ENCODE data around the gene IFT81. TPM values are rescaled to one million over a fixed set of nuclear protein-coding genes. Genes with fewer than 3 reads are reported as not detected.

IFT81 gene
- total and polyA plus RNA-seq, 2 donors (not counting 1 experiment from before 2014, with no cell fraction given), result 0.43 to 6.8 TPM

GRCh38 chr12:110114528-110114937 lies 9.6 kb upstream of the IFT81 start:
- H3K9me3 Mint-ChIP-seq (ENCODE audit: insufficient read depth), result no peaks in the 10 kb centered on the region
- H3K36me3 ChIP-seq (replicated peaks in 1 of 2; ENCODE audit: control extremely low read depth in 1 of 2, control insufficient read depth in 1 of 2, extremely low read depth in 1 of 2, insufficient read depth in 2 of 2, low read length in 1 of 2), result no peaks in the 10 kb centered on the region
- ChIA-PET POLR2A (no interaction called here), CTCF (no interaction called here)
- TF ChIP-seq EZH2 (IDR thresholded peaks at IDR 0.05; ENCODE audit: borderline replicate concordance, insufficient read depth, low read depth, low read length, poor library complexity, severe bottlenecking) (no peak), CTCF (IDR thresholded peaks at IDR 0.05) (no peak)
- peaks cover 4% of the 10 kb centered on the region for H3K4me1 Mint-ChIP-seq
- no peak overlapping the region for H3K4me2 ChIP-seq (replicated peaks; ENCODE audit: low read depth, low read length, poor library complexity, severe bottlenecking)
- peaks cover 0 to 3% of the 10 kb centered on the region in 2 donors for H3K4me1 ChIP-seq (ENCODE audit: control insufficient read depth in 2 of 2, insufficient read depth in 2 of 2, low read length in 2 of 2)
- H3K9me3 ChIP-seq (ENCODE audit: control extremely low read depth in 1 of 3, control insufficient read depth in 2 of 3, insufficient read depth in 1 of 3, low read length in 2 of 3), result no peaks in the 10 kb centered on the region
- intact Hi-C loops (cut with micrococcal nuclease), result no loop called here
- H3K27ac ChIP-seq (ENCODE audit: low read length in 2 of 2), result no peak overlapping the region
- ATAC-seq (ENCODE audit: low read depth) (no peak), DNase-seq (no peak)
- H3K4me3 Mint-ChIP-seq, result no peak overlapping the region
- no peak overlapping the region for H2AFZ ChIP-seq (ENCODE audit: insufficient read depth, low read depth, low read length, poor library complexity, severe bottlenecking)
- no peak overlapping the region for H3K27ac Mint-ChIP-seq
- WGBS (ENCODE audit: insufficient coverage), result 94% methylated on average over 2 of the region's 4 CpGs
- no peak overlapping the region for H3K9ac ChIP-seq (ENCODE audit: low read length)
- H3K79me2 ChIP-seq (ENCODE audit: control insufficient read depth, insufficient read depth, low read length), result no peaks in the 10 kb centered on the region
- H3K4me3 ChIP-seq (ENCODE audit: control extremely low read depth in 1 of 5, extremely low read depth in 1 of 5, insufficient read depth in 1 of 5, low read depth in 2 of 5, low read length in 4 of 5), result no peak overlapping the region
- no peaks in the 10 kb centered on the region for H3K27me3 ChIP-seq (replicated peaks in 1 of 4; ENCODE audit: control extremely low read depth in 1 of 4, control insufficient read depth in 3 of 4, insufficient read depth in 4 of 4, low read length in 3 of 4)
- H4K20me1 ChIP-seq (ENCODE audit: control insufficient read depth, insufficient read depth, low read length, poor library complexity, severe bottlenecking), result no peaks in the 10 kb centered on the region
- H3K27me3 Mint-ChIP-seq, result no peaks in the 10 kb centered on the region

- peaks cover 4% of the 10 kb centered on the region for H3K4me1 Mint-ChIP-seq
- ChIA-PET POLR2A (no interaction called here), CTCF (interaction anchor here (0.6 kb wide), 1 partner anchor 73 kb away, joined by 3 read pairs; no protein-coding TSS in a partner anchor)
- no peaks in the 10 kb centered on the region for H3K9me3 Mint-ChIP-seq (ENCODE audit: insufficient read depth)
- no peak overlapping the region for H3K27ac Mint-ChIP-seq
- H3K27me3 Mint-ChIP-seq, result no peaks in the 10 kb centered on the region
- DNase-seq (no peak), ATAC-seq (ENCODE audit: low read depth) (no peak)
- Histone ChIP-seq H3K36me3 (replicated peaks in 1 of 2; ENCODE audit: control extremely low read depth in 1 of 2, control insufficient read depth in 1 of 2, extremely low read depth in 1 of 2, insufficient read depth in 2 of 2, low read length in 1 of 2) (no peaks in the 10 kb centered on the region), H3K27ac (ENCODE audit: low read length in 2 of 2) (no peak overlapping the region), H3K9me3 (ENCODE audit: control extremely low read depth in 1 of 3, control insufficient read depth in 2 of 3, insufficient read depth in 1 of 3, low read length in 2 of 3) (no peaks in the 10 kb centered on the region), H3K4me1 (ENCODE audit: control insufficient read depth in 2 of 2, insufficient read depth in 2 of 2, low read length in 2 of 2) (peaks cover 0 to 3% of the 10 kb centered on the region in 2 donors), H3K9ac (ENCODE audit: low read length) (no peak overlapping the region), H3K4me2 (replicated peaks; ENCODE audit: low read depth, low read length, poor library complexity, severe bottlenecking) (no peak overlapping the region), H3K27me3 (replicated peaks in 1 of 4; ENCODE audit: control extremely low read depth in 1 of 4, control insufficient read depth in 3 of 4, insufficient read depth in 4 of 4, low read length in 3 of 4) (no peaks in the 10 kb centered on the region), H3K79me2 (ENCODE audit: control insufficient read depth, insufficient read depth, low read length) (no peaks in the 10 kb centered on the region), H3K4me3 (ENCODE audit: control extremely low read depth in 1 of 5, extremely low read depth in 1 of 5, insufficient read depth in 1 of 5, low read depth in 2 of 5, low read length in 4 of 5) (no peak overlapping the region), H4K20me1 (ENCODE audit: control insufficient read depth, insufficient read depth, low read length, poor library complexity, severe bottlenecking) (no peaks in the 10 kb centered on the region), H2AFZ (ENCODE audit: insufficient read depth, low read depth, low read length, poor library complexity, severe bottlenecking) (no peak overlapping the region)
- TF ChIP-seq EZH2 (IDR thresholded peaks at IDR 0.05; ENCODE audit: borderline replicate concordance, insufficient read depth, low read depth, low read length, poor library complexity, severe bottlenecking) (no peak), CTCF (IDR thresholded peaks at IDR 0.05) (no peak)
- H3K4me3 Mint-ChIP-seq, result no peak overlapping the region
- intact Hi-C loops (cut with micrococcal nuclease), result no loop called here
- 100% methylated on average over 3 of the region's 4 CpGs for WGBS (ENCODE audit: insufficient coverage)
Observed at GRCh38 chr12:110115675-110116074, 8.5 kb upstream of the IFT81 start.

Measured in B cell (primary cell).